Activated T-helper 1 cell treated with Interleukin-2 at 50 U/mL for 16 hours (primary cell): Measurements from ENCODE around the gene ACAP2.
"Not testable (repeated sequence)": the region's sequence is repeated elsewhere in the genome, so short reads cannot be mapped to it uniquely, and the experiment has no call there.

Experiments
- DNase-seq: peaks from one replicate; pipeline ENCODE4 v3.0.0-alpha.2; 2020; ENCODE audit warnings: low read depth

The ACAP2 gene

GRCh38 chr3:195385526-195385925, 57.3 kb downstream of the ACAP2 start:
- DNase-seq = no peak

GRCh38 chr3:195384952-195385351, 57.9 kb downstream of the ACAP2 start:
- no peak for DNase-seq

GRCh38 chr3:195372220-195372619, 70.6 kb downstream of the ACAP2 start:
- DNase-seq = no peak

GRCh38 chr3:195366200-195366925, 76.5 kb downstream of the ACAP2 start:
- DNase-seq = no peak

GRCh38 chr3:195365371-195365770, 77.4 kb downstream of the ACAP2 start:
- DNase-seq = no peak

- DNase-seq = not testable (repeated sequence)
Measured at GRCh38 chr3:195357797-195358196, 85.0 kb downstream of the ACAP2 start.

GRCh38 chr3:195356151-195357086, 86.4 kb downstream of the ACAP2 start:
- no peak for DNase-seq

GRCh38 chr3:195354009-195354408, 88.8 kb downstream of the ACAP2 start:
- DNase-seq = not testable (repeated sequence)

- no peak for DNase-seq
Measured at GRCh38 chr3:195352895-195353488, 89.8 kb downstream of the ACAP2 start.

GRCh38 chr3:195348426-195349115, 94.2 kb downstream of the ACAP2 start:
- no peak for DNase-seq

GRCh38 chr3:195337747-195338146, 105.1 kb downstream of the ACAP2 start:
- DNase-seq = no peak

GRCh38 chr3:195334967-195335366, 107.9 kb downstream of the ACAP2 start:
- no peak for DNase-seq

GRCh38 chr3:195319060-195319459, 123.8 kb downstream of the ACAP2 start:
- no peak for DNase-seq

GRCh38 chr3:195312714-195313113, 130.1 kb downstream of the ACAP2 start:
- no peak for DNase-seq

- no peak for DNase-seq
Measured at GRCh38 chr3:195307711-195308110, 135.1 kb downstream of the ACAP2 start.

GRCh38 chr3:195306369-195306768, 136.5 kb downstream of the ACAP2 start:
- DNase-seq = no peak

GRCh38 chr3:195302431-195302830, 140.4 kb downstream of the ACAP2 start:
- DNase-seq = no peak

- DNase-seq = no peak
Measured at GRCh38 chr3:195297446-195297845, 145.4 kb downstream of the ACAP2 start.

- DNase-seq = no peak
Measured at GRCh38 chr3:195296662-195297061, 146.2 kb downstream of the ACAP2 start.

GRCh38 chr3:195291121-195291520, 151.7 kb downstream of the ACAP2 start:
- no peak for DNase-seq

- DNase-seq = not testable (repeated sequence)
Measured at GRCh38 chr3:195290643-195291042, 152.2 kb downstream of the ACAP2 start.
